Prostate gland (tissue), 2 donors: Measurements from ENCODE around the gene MRPS6. TPM values are rescaled to one million over a fixed set of nuclear protein-coding genes. Genes with fewer than 3 reads are reported as not detected.

ENCODE experiments used
- DNase-seq: peaks from one replicate; pipeline ENCODE4 v3.0.0-alpha.2; 2019; ENCODE audit warnings: low spot score
- H3K27ac ChIP-seq, 2 donors: fragments of 200-600 bp; sonication (generic); 2 replicates each; pipeline ENCODE4 v1.5.1; 2017 to 2019
- H3K27me3 ChIP-seq: fragments of 200-600 bp; sonication (generic); replicated peaks from 2 replicates; pipeline ENCODE4 v1.5.1; 2019; ENCODE audit not compliant: insufficient read depth
- H3K36me3 ChIP-seq, 2 donors: fragments of 200-600 bp; sonication (generic); 1 replicate in 1 of 2; 2 replicates in 1 of 2; pipeline versions ENCODE4 v1.5.1 to v1.8.1; 2017 to 2019
- H3K4me1 ChIP-seq: fragments of 200-600 bp; sonication (generic); replicated peaks from 2 replicates; pipeline ENCODE4 v1.5.1; 2019
- H3K4me3 ChIP-seq, 2 donors: fragments of 200-600 bp; sonication (generic); 2 replicates each; pipeline ENCODE4 v1.5.1; 2017 to 2019
- H3K9me3 ChIP-seq: fragments of 200-600 bp; sonication (generic); 2 replicates; pipeline ENCODE4 v1.5.1; 2017
- POLR2A ChIP-seq: fragments of 450-650 bp; IDR thresholded peaks from one replicate; pipeline ENCODE4 v1.6.1; 2016; ENCODE audit warnings: antibody characterized with exemption, mild to moderate bottlenecking
- POLR2AphosphoS5 ChIP-seq: sonication (generic); formaldehyde crosslinking; IDR thresholded peaks from one replicate; pipeline ENCODE4 v1.6.1; 2017; ENCODE audit warnings: antibody characterized with exemption
- WGBS: methylation state at CpG from one replicate; pipeline ENCODE4 v1.1.5; 2018; 5-methylcytosine and 5-hydroxymethylcytosine counted together
- intact Hi-C: fragments of 100-400 bp; cut with DNase I; formaldehyde crosslinking; loops from one replicate; pipeline ENCODE4 v1.14.2; 2022
- total RNA-seq, 2 donors: library from RNA; depleted of rRNA; stranded (reverse); fragments of >200 nt; gene quantifications; one replicate each; pipeline ENCODE4 v1.1.0, GENCODE V29; 2016
- TF ChIP-seq, protein P1 (sequence below), 4 experiments: fragments of 200-600 bp in 2 of 4; fragments of 450-650 bp in 2 of 4; sonication (generic) in 2 of 4; IDR thresholded peaks; 1 replicate in 3 of 4; 2 replicates in 1 of 4; pipeline ENCODE4 v1.5.1; 2016 to 2019; ENCODE audit warnings: antibody characterized with exemption in 4 of 4, mild to moderate bottlenecking in 2 of 4, moderate library complexity in 2 of 4

Gene MRPS6
- total RNA-seq, 2 donors from 2014 or later: 24.9 to 75.8 TPM

DNA sequence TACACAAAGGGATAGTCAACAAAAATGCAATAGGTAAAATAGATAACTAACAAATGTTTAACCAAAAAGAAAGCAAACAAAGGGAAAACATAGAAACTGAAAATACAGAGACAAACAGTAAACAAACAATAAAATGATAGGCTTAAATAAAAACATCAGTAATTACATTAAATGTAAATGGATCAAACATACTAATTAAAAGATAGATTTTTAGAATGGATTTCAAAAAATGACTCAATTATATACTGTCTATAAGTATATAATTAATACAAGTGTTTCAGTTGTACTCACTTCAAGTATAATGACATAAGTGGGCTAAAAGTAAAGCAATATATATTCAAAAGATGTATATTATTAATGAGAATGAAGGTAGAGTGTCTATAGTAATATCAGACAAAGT is 101.1 kb downstream of the MRPS6 start:
- H3K4me3 ChIP-seq: no peak overlapping the region
- no peak overlapping the region for H3K27ac ChIP-seq
- no peaks in the 10 kb centered on the region for H3K4me1 ChIP-seq
- no peaks in the 10 kb centered on the region for H3K36me3 ChIP-seq
- H3K27me3 ChIP-seq: no peaks in the 10 kb centered on the region
- intact Hi-C loops: no loop called here
- no peak for DNase-seq
- H3K9me3 ChIP-seq: no peaks in the 10 kb centered on the region
- no peak for TF ChIP-seq POLR2A
- TF ChIP-seq, protein P1, sequence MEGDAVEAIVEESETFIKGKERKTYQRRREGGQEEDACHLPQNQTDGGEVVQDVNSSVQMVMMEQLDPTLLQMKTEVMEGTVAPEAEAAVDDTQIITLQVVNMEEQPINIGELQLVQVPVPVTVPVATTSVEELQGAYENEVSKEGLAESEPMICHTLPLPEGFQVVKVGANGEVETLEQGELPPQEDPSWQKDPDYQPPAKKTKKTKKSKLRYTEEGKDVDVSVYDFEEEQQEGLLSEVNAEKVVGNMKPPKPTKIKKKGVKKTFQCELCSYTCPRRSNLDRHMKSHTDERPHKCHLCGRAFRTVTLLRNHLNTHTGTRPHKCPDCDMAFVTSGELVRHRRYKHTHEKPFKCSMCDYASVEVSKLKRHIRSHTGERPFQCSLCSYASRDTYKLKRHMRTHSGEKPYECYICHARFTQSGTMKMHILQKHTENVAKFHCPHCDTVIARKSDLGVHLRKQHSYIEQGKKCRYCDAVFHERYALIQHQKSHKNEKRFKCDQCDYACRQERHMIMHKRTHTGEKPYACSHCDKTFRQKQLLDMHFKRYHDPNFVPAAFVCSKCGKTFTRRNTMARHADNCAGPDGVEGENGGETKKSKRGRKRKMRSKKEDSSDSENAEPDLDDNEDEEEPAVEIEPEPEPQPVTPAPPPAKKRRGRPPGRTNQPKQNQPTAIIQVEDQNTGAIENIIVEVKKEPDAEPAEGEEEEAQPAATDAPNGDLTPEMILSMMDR (IDR thresholded peaks at IDR 0.05): no peak
- TF ChIP-seq POLR2AphosphoS5: no peak

DNA sequence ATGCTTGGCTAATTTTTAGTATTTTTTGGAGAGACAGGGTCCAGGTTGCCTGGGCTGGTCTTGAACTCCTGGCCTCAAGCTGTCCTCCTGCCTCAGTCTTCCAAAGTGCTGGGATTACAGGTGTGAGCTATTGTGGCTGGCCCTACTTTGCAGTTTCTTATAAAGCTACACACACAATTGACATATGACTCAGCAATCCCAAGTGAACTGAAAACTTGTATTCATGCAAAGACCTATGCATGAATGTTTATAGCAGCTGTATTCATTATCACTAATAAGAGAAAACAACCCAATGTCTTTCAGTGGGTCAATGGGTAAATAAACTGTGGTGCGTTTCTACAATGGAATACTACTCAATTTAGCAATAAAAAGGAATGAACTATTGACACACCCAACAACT is 103.1 kb downstream of the MRPS6 start:
- 48% methylated on average over 1 of the region's 1 CpG for WGBS
- TF ChIP-seq POLR2A: no peak
- no peak overlapping the region for H3K27ac ChIP-seq
- H3K4me3 ChIP-seq: no peak overlapping the region
- H3K36me3 ChIP-seq: no peaks in the 10 kb centered on the region
- H3K9me3 ChIP-seq: no peaks in the 10 kb centered on the region
- H3K4me1 ChIP-seq: no peaks in the 10 kb centered on the region
- intact Hi-C loops: no loop called here
- DNase-seq: no peak
- no peaks in the 10 kb centered on the region for H3K27me3 ChIP-seq

DNA sequence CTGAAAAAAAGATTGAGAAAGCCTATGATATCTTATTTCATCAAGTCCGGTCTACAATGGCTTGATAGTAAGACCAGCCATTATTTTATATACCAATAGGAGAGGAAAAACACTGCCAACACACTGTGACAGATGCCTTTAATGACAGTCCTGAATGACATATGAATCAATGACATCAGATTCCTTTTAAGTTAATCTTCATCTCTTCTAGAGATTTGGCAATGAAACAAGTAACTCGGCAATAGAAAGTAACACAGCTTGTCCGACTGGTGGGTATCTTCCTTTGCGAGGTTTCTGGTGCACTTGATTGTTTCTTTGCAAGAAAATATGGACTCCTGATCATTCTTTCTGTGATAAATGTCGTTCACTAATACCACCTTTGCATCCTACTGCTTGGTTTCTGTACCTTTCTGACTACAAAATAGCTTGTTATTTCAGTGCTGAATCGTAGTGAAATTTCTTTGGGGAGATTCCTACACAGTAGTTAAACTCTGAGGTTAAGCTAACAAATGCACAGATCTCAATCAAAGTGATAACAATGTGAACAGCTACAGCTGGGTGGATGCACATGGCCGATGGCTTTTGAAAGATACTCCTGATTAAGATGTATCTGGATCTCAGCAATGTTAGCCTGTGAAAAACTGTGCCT is 104.7 kb downstream of the MRPS6 start:
- no peak for DNase-seq
- no peaks in the 10 kb centered on the region for H3K36me3 ChIP-seq
- no peak for TF ChIP-seq POLR2AphosphoS5
- TF ChIP-seq, protein P1 (IDR thresholded peaks at IDR 0.05): no peak
- no peak for TF ChIP-seq POLR2A
- H3K27me3 ChIP-seq: no peaks in the 10 kb centered on the region
- intact Hi-C loops: no loop called here
- no peak overlapping the region for H3K27ac ChIP-seq
- H3K4me1 ChIP-seq: no peaks in the 10 kb centered on the region
- WGBS: 62% methylated on average over 7 of the region's 7 CpGs
- H3K4me3 ChIP-seq: no peak overlapping the region
- no peaks in the 10 kb centered on the region for H3K9me3 ChIP-seq

DNA sequence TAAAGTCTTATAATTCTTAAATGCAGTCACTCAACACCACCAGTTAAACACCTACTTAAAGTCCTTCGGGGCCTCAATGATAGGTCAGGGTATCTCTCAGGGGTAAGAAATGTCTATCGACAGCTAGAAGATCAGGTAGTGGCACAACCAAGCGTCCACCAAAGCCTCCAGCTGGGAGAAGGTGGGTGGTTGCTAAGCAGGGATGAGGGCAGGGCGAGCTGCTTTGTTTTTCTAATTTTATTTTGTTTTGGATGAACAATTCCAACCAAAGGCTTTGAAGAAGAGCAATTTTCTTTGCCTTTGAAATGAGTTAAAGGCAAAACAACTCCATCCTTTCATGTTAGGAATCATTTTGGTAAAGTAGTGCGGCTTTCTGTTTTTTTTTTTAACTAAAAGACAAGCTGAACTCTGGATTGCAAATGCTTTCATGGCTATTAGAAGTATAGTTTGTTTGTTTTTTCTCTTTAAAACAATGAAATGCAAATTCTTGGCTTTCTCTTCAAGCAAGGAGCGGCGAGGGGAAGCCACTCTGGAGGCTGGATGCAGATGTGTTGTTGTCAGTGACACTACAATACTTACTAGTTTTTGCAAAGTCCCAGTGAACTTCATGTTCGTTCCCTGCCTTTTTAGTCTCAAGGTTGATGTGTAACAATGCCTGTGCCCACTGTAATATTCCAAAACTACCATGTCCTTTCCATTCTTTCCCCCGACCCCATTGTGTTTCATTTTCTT is 106.0 kb downstream of the MRPS6 start:
- DNase-seq: no peak
- Histone ChIP-seq H3K4me3 (no peak overlapping the region), H3K4me1 (no peaks in the 10 kb centered on the region), H3K36me3 (no peaks in the 10 kb centered on the region), H3K27ac (no peak overlapping the region), H3K27me3 (no peaks in the 10 kb centered on the region), H3K9me3 (no peaks in the 10 kb centered on the region)
- intact Hi-C loops: no loop called here
- 73% methylated on average over 9 of the region's 9 CpGs for WGBS
- TF ChIP-seq, protein P1 (IDR thresholded peaks at IDR 0.05): no peak
- TF ChIP-seq POLR2A (no peak), POLR2AphosphoS5 (no peak)

DNA sequence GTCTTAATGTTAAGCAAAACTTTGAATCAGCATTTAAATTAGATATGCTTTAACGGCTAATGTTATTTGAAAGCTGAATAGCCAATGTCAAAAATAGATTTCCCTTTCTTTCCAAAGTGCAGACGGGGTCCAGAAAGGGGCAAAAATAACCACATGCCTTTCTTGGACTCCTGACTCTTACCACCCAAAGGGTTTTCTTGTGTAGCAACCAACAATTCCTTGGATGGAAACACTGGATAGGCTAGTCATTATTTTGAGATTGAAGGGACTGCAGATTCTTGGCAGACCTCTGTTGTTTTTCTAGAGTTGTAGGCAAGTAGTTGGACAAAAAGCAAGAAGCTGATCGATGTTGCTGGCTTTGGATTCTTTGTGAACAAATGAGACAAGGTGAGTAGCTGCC is 107.0 kb downstream of the MRPS6 start:
- Histone ChIP-seq H3K27ac (no peak overlapping the region), H3K9me3 (no peaks in the 10 kb centered on the region), H3K4me1 (no peaks in the 10 kb centered on the region), H3K4me3 (no peak overlapping the region), H3K36me3 (no peaks in the 10 kb centered on the region), H3K27me3 (no peaks in the 10 kb centered on the region)
- no peak for DNase-seq
- intact Hi-C loops: no loop called here
- 63% methylated on average over 3 of the region's 3 CpGs for WGBS
- TF ChIP-seq POLR2AphosphoS5 (no peak), POLR2A (no peak)
- TF ChIP-seq, protein P1 (IDR thresholded peaks at IDR 0.05): no peak
